ENCODE data around the gene NR3C1. TPM values are rescaled to one million over a fixed set of nuclear protein-coding genes. Genes with fewer than 3 reads are reported as not detected.

The NR3C1 gene
- total and polyA plus RNA-seq, 2 donors (not counting 1 experiment from before 2014, with no cell fraction given): 17.6 to 218 TPM

GRCh38 chr5:143405849-143406098 is 2.3 kb upstream of the NR3C1 start:
- H3K4me3 Mint-ChIP-seq: peak overlapping the region; percentile 95
- POLR2A ChIA-PET: no interaction called here

More at GRCh38 chr5:143405849-143406098, 2.3 kb upstream of the NR3C1 start:
- Histone ChIP-seq H2AFZ (ENCODE audit: insufficient read depth, low read depth, low read length, poor library complexity, severe bottlenecking) (peak overlapping the region; percentile 93), H3K27ac (ENCODE audit: low read length in 2 of 2) (peak overlapping the region; percentile 90 to 96), H3K79me2 (ENCODE audit: control insufficient read depth, insufficient read depth, low read length) (peaks cover 23% of the 10 kb centered on the region), H3K27me3 (replicated peaks in 1 of 4; ENCODE audit: control extremely low read depth in 1 of 4, control insufficient read depth in 3 of 4, insufficient read depth in 4 of 4, low read length in 3 of 4) (no peaks in the 10 kb centered on the region), H3K4me2 (replicated peaks; ENCODE audit: low read depth, low read length, poor library complexity, severe bottlenecking) (peak overlapping the region; percentile 99), H3K4me3 (ENCODE audit: control extremely low read depth in 1 of 5, extremely low read depth in 1 of 5, insufficient read depth in 1 of 5, low read depth in 2 of 5, low read length in 4 of 5) (peak overlapping the region; percentile 75 to 94 (median 89)), H3K9me3 (ENCODE audit: control extremely low read depth in 1 of 3, control insufficient read depth in 2 of 3, insufficient read depth in 1 of 3, low read length in 2 of 3) (no peaks in the 10 kb centered on the region), H3K9ac (ENCODE audit: low read length) (peak overlapping the region; percentile 98), H4K20me1 (ENCODE audit: control insufficient read depth, insufficient read depth, low read length, poor library complexity, severe bottlenecking) (peaks cover 15% of the 10 kb centered on the region), H3K4me1 (ENCODE audit: control insufficient read depth in 2 of 2, insufficient read depth in 2 of 2, low read length in 2 of 2) (peaks cover 17% of the 10 kb centered on the region in 2 donors), H3K36me3 (replicated peaks in 1 of 2; ENCODE audit: control extremely low read depth in 1 of 2, control insufficient read depth in 1 of 2, extremely low read depth in 1 of 2, insufficient read depth in 2 of 2, low read length in 1 of 2) (no peaks in the 10 kb centered on the region)
- intact Hi-C loops (cut with micrococcal nuclease): loop anchor here (1.0 to 10.0 kb wide), 3 partner anchors 29 to 1051 kb away; no protein-coding TSS in a partner anchor
- Mint-ChIP-seq H3K27me3 (no peaks in the 10 kb centered on the region), H3K27ac (peak overlapping the region; percentile 99), H3K4me1 (peaks cover 25% of the 10 kb centered on the region), H3K9me3 (ENCODE audit: insufficient read depth) (no peaks in the 10 kb centered on the region)
- no peak for DNase-seq
- CTCF ChIA-PET: no interaction called here
- WGBS (ENCODE audit: insufficient coverage): no CpG with 5 or more reads among the region's 3 CpGs
- TF ChIP-seq CTCF (IDR thresholded peaks at IDR 0.05) (no peak), EZH2 (IDR thresholded peaks at IDR 0.05; ENCODE audit: borderline replicate concordance, insufficient read depth, low read depth, low read length, poor library complexity, severe bottlenecking) (no peak)
- ATAC-seq (ENCODE audit: low read depth): no peak
